ENCODE data around the gene CHRNA1.

CHRNA1 gene

DNA sequence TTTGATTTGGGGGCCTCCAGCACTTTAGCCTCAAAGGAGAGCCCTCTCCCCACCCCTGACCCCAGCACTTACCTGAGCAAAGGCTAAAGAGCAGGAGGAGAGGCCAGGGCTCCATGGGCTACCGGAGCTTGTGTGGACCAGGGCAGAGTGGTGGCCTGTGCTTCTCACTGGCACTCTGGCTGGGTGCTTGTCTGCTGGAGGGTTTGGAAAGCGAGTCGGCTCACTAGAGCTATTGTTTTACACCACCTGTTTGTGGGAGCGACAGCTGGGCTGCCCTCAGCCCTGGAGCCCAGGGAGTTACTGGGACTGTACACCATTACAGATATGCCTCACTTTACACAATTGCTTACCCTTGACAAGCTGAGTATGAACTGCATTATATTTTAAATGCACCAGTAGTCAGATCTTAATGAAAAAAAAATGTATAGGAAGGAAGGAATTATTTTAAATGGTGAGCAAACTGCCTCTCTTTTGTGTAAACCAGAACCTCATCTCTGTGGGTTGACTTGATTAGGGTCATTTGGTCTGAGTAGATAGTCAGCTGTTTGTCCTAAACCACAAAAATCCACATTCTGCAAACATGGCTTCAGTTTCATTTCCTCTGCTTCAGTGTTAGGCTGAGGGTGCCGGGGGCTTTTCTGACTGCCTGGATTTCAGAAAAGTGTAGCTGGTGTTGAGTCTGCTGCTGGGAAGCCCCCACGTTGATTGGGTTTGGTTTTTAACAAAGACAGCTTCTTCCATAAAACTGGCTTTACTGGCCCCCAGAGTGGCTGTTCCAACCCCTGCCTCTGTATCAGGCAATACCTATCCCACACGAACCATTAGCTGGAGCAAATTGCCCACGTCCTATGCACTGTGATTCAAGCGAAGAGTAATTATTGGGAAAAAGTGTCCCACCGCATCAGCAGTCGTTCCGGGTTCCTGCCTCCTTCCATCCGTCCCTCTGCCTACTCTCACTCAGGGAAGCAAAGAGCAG is at the start of gene CHRNA1:
Gene CHRNA1 (minus strand): TSS at position 193 of the 976 bp plus-strand sequence. CDS start 78 bp downstream, at position 115.
- DNase-seq, result no peak

DNA sequence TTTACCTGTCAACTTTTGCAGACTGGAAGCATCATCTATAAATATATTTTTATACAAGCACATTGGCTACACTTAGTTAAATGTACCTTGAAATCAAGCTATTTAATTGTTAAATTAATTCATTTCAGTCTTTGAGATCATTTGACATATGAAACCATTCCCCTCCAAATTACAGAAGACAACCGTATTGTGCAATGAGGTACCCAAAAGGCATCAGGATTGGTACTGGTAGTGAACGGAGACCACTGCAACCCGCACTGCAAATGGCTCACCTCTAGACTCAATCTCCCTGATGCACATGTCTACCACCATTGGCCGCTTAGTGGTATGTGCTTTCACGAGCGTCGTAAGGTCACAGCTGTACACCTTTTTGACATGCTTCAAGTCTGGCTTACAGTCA is 47.8 kb upstream of the CHRNA1 start:
- no peak for DNase-seq

DNA sequence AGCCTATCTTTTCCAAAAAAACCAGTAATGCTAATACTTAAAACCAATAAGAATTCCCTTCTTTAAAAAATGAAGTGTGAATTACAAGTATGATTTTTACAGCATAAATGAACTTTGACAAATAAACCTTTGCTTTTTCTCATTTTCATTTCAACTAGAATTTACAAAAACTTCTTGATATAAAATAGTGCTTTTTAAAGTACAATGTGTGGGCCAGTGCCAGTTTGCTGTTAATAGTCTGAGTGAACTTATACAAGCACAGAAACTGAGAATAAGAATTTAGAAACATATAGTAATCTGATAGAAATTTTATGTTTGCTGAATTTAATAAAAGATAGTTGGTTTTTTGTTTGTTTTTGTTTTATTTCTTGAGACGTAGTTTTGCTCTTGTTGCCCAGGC is 43.7 kb upstream of the CHRNA1 start:
- DNase-seq, result no peak

DNA sequence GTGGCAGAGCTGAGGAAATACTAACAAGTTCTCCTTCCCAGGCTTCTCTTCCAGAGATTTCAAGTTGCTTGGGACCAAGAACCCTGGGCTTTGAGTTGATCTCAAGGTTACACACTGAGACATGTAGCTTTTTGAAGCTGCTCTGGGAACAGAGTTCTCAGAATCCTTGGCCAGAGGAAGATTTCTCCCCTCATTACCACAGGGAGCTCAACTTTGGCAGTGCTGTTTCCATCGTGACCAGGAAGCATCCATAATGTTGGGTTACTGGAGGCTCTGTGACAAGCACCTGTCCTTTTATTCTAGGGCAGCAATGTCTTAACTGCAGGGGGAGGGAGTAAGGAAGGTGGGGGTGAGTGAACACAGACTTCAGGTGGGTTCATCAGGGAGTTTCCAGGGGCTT is 41.5 kb upstream of the CHRNA1 start:
- DNase-seq, result no peak

- no peak for DNase-seq
These were observed 38.2 kb upstream of the CHRNA1 start for GRCh38 chr2:174802459-174802858.

DNA sequence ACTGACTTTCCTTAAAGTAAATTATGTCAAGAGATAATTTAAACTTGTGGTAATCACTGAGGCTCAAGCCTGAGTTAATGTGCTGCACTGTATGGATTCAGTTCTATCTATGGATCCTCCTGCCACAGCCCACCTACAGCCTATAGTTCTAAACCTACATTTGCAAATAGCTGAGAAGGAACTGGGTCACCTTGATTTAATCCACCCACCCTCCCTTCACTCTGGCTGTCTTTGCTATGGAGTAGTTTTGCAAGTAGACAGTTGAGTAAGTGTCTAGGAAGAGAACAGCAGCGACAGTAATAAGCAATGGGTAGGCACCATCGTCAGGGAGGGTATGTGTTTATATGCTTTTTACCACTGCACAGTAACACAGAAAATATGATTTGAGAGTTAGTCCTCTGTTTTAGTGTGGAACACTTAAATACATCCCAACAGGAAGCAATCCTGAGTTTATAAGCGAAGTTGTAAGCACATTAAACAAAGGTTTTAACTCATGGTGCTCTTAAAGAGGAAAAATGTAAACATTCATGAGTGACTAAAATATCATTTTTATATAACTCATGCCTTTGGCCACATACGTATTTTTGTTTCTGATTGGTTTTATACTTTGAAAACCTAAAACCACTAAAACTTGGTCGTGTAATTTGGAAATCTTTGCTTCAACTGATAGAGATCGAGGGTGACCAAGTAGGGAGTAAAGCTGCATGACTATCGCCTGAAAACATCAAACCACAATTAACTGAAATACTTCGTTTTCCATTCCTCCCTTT is 36.3 kb upstream of the CHRNA1 start:
- peak; percentile 51 for DNase-seq

DNA sequence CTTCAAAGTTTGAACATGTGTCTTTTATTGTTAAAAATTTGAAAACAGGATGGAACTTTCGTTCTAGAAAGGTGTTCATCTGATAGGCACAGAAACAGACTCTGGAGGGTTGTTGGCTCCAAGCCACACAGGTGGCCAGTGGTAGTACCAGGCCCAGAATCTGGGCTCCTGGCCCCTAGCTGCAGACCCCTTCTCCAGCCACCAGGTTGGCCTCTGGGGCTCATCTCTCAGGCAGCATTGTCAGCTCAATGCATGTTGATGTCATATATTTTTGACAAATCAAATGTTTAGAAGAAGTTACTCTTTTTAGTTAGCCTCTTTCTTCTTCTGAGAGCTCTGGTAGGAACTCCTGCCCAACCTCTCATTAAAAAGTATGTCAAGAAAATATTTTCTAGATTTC is 34.5 kb upstream of the CHRNA1 start:
- no peak for DNase-seq

GRCh38 chr2:174797781-174798276 is 33.6 kb upstream of the CHRNA1 start:
- DNase-seq, result peak; percentile 30

- DNase-seq, result no peak
These were observed 32.1 kb upstream of the CHRNA1 start for GRCh38 chr2:174796319-174796771.

DNA sequence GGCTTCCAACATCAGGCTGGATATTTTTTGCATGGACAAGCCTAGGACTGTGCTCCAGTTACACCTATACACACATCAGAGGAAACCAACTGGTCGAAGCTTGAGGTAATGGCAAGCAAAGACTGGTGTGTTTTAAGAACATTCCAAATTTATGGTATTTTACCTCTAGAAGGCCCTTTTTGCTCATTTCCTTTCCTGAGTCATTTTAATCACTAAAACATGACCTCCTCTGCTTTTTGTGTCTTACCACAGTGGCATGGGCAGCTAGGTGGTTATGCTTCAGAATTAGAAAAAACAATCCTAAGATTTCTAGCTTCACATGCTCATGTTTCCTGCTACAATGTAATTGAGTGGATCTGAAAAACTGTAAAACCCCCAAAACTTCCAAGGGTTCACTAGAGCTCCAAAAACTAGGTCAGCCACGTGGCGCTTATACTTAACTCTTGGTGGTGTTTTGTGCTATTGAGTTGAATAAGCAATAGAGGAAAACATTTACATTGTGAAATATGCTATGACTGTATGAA is 30.6 kb upstream of the CHRNA1 start:
- no peak for DNase-seq

- DNase-seq, result no peak
These were observed 28.2 kb upstream of the CHRNA1 start for GRCh38 chr2:174792309-174793025.

GRCh38 chr2:174791746-174792280 is 27.5 kb upstream of the CHRNA1 start:
- DNase-seq, result no peak

DNA sequence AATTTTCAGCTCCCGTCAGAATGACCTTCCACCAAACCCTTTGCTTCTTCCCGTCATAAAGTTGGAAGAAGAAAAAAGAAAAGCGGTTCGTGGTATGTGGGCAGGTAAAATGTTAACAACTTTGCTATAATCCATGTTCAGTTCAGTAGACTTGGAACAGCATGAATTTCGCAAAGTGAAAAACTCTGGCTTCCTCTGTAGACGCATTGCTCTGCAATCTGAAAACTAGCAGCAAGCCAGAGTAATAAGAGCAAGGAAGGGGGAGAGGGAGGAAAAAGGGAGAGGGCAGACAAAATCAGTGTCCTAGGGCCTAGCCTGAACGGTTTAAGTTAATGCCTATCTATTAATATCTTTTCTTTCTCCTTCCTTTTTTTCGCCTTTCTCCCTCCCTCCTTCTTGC is 26.7 kb upstream of the CHRNA1 start:
- no peak for DNase-seq

GRCh38 chr2:174789001-174789400 is 24.7 kb upstream of the CHRNA1 start:
- DNase-seq, result no peak

GRCh38 chr2:174788291-174788929 is 24.1 kb upstream of the CHRNA1 start:
- DNase-seq, result peak; percentile 30

DNA sequence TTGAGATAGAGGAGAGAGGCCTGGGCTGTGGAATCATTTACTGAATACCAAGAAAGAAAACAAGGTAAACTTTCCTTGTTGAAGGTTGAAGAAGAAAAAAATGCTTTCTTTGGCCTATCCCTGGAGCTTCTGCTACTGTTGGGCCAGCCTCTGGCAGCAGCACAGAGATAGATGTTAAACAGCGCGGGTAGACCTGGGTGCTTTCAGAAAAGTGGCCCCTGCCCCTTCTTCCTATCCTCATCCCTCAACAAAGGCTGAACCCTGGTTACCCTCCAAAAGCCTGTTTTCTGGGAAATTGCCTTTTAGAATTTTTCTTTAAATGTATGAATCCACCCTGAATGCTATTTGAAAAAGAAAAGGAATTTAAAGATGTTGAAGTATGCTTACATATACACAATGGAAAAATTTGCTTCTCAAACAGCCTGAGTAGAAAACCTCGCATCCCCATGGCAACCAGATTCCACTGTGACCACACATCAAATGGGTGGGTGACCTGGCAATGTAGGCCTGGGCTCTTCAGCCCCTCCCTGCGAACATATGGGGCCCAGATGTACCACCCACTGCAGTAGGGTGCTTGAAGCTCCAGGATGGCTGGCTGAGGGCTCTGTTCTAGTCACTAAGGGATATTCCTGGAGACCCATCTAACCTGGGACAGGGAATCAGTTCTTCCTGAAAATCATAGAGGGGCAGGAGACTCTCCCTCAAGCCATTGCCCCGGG is 23.4 kb upstream of the CHRNA1 start:
- DNase-seq, result no peak

DNA sequence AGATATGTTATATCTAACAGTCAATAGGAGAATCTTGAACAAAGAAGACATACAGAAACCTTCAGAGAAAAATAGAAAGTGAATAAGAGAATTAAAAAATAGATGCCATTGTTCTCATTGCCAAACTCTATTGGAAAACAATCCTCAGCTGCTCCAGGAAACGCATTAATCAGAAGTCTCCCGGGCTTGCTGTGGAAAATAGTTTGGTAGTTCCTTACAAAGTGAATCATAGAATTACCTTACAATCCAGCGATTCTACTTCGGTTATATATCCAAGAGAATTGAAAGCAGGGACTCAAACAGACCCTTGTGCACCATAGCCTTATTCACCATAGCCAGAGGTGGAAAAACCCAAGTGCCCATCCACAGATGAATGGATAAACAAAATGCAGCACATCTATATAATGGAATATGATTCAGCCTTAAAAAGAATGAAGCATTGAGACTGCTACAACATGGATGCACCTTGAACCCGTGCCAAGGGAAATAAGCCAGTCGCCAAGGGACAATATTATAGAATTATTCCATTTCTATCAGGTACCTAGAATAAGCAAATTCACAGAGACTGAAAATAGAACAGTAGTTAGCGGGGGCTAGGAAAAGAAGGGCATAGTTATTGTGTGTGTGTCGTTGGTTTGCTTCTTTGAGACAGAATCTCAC is 21.9 kb upstream of the CHRNA1 start:
- no peak for DNase-seq

GRCh38 chr2:174785481-174785880 is 21.2 kb upstream of the CHRNA1 start:
- DNase-seq, result no peak

- no peak for DNase-seq
These were observed 20.6 kb upstream of the CHRNA1 start for GRCh38 chr2:174784909-174785308.

DNA sequence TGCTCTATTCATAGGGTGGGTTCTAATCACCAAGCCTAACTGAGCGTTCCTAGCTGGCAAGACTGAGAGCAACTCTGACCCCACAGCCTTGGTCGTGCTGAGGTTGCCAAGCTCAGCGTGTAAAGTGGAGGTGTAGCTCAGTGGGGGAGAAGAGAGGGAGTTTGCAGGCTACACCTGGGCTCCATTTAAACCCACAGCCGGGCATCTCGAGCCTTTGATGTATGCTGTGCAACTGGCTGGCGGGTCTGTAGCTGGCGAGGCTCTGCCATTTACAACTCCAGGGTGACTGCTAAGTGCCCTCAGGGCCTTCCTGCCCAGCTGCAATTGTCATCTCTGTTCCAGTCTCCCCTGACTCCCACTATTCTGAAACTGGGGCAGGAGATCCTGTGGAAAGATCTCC is 20.0 kb upstream of the CHRNA1 start:
- no peak for DNase-seq

DNA sequence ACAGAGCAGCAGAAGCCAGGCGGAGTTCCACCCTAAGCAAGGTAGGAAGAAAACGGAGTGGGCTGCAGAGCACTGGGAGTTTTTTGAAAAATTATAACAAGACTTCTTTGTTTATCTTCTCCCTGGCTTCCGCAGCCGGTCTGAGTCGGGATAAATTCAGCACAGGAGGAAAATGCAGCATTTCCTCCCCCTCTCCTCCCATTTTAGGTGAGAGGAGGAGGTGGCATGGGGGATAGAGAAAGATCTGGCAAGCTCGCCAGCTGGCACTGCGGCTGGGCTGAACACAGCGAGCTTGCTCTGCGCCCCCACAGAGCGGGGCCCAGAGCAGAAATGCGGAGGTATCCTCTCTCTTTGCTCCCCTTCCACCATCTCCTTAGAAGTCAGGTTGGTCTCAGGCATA is 17.7 kb upstream of the CHRNA1 start:
- DNase-seq, result no peak
